HEK293 (cell line): Measurements from ENCODE around the gene TRAPPC2L.

ENCODE experiments used
- CTCF ChIA-PET: fragments of 350-600 bp; formaldehyde crosslinking; extraction: SDS; loops from one replicate; lab custom pipeline; 2021; ENCODE audit warnings: antibody characterized with exemption; lab: Yijun Ruan, JAX
- POLR2A ChIA-PET: fragments of 300-600 bp; formaldehyde crosslinking; extraction: SDS; loops from one replicate; lab custom pipeline; 2020; ENCODE audit warnings: antibody characterized with exemption, inconsistent platforms; lab: Yijun Ruan, JAX
- H3K27ac ChIP-seq: fragments of 200-500 bp; sonication (Bioruptor generic); 2 replicates; pipeline ENCODE4 v1.5.1; 2014; ENCODE audit warnings: low read depth, low read length, control low read depth, inconsistent platforms; ENCODE audit errors: extremely low read depth
- H3K36me3 ChIP-seq, 2 experiments: fragments of 200-500 bp in 1 of 2; sonication (Bioruptor generic) in 1 of 2; 1 replicate in 1 of 2; 2 replicates in 1 of 2; pipeline ENCODE4 v1.5.1; 2014 to 2017; ENCODE audit warnings: inconsistent platforms in 2 of 2, low read length in 2 of 2; ENCODE audit not compliant: control insufficient read depth in 2 of 2, insufficient read depth in 1 of 2
- H3K4me1 ChIP-seq: fragments of 200-500 bp; sonication (Bioruptor generic); 2 replicates; pipeline ENCODE4 v1.5.1; 2014; ENCODE audit warnings: mild to moderate bottlenecking, low read length, inconsistent platforms; ENCODE audit not compliant: control insufficient read depth, insufficient read depth
- H3K4me3 ChIP-seq: 2 replicates; pipeline ENCODE4 v1.5.1; 2011; ENCODE audit warnings: low read depth, mild to moderate bottlenecking, control low read depth, low read length, moderate library complexity
- H3K9me3 ChIP-seq: fragments of 200-500 bp; sonication (Bioruptor generic); 2 replicates; pipeline ENCODE4 v1.5.1; 2014; ENCODE audit warnings: low read depth, low read length, inconsistent platforms; ENCODE audit not compliant: control insufficient read depth, insufficient read depth
- GLI4 ChIP-seq: fragments of 450-650 bp; formaldehyde crosslinking; IDR thresholded peaks from 2 replicates; pipeline ENCODE4 v1.5.1; 2016; ENCODE audit warnings: missing biosample characterization, missing genetic modification characterization
- KLF10 ChIP-seq: fragments of 450-650 bp; IDR thresholded peaks from 2 replicates; pipeline ENCODE4 v1.5.1; 2018; ENCODE audit warnings: missing biosample characterization, mild to moderate bottlenecking, missing genetic modification characterization
- KLF7 ChIP-seq: fragments of 450-650 bp; formaldehyde crosslinking; IDR thresholded peaks from 2 replicates; pipeline ENCODE4 v1.5.1; 2016; ENCODE audit warnings: missing biosample characterization, missing genetic modification characterization, borderline replicate concordance
- KLF9 ChIP-seq: fragments of 450-650 bp; formaldehyde crosslinking; IDR thresholded peaks from 2 replicates; pipeline ENCODE4 v1.5.1; 2016; ENCODE audit warnings: missing biosample characterization, missing genetic modification characterization, low read depth
- PRDM4 ChIP-seq: fragments of 450-650 bp; formaldehyde crosslinking; IDR thresholded peaks from 2 replicates; pipeline ENCODE4 v1.5.1; 2017; ENCODE audit warnings: missing biosample characterization, missing genetic modification characterization
- WT1 ChIP-seq: fragments of 450-650 bp; formaldehyde crosslinking; IDR thresholded peaks from 2 replicates; pipeline ENCODE4 v1.5.1; 2016; ENCODE audit warnings: missing biosample characterization, missing genetic modification characterization
- ZBTB8A ChIP-seq: fragments of 450-650 bp; formaldehyde crosslinking; IDR thresholded peaks from 2 replicates; pipeline ENCODE4 v1.5.1; 2016; ENCODE audit warnings: missing biosample characterization, missing genetic modification characterization
- ZFHX2 ChIP-seq: fragments of 450-650 bp; formaldehyde crosslinking; conservative IDR thresholded peaks from 2 replicates; pipeline ENCODE4 v1.5.1; 2016; ENCODE audit warnings: missing biosample characterization, missing genetic modification characterization
- ZFP69B ChIP-seq: fragments of 450-650 bp; formaldehyde crosslinking; IDR thresholded peaks from 2 replicates; pipeline ENCODE4 v1.5.1; 2016; ENCODE audit warnings: missing biosample characterization, missing genetic modification characterization
- ZNF132 ChIP-seq: fragments of 450-650 bp; formaldehyde crosslinking; IDR thresholded peaks from 2 replicates; pipeline ENCODE4 v1.5.1; 2017; ENCODE audit warnings: missing biosample characterization, missing genetic modification characterization, borderline replicate concordance
- ZNF16 ChIP-seq: fragments of 450-650 bp; formaldehyde crosslinking; IDR thresholded peaks from 2 replicates; pipeline ENCODE4 v1.5.1; 2016; ENCODE audit warnings: low read depth, missing biosample characterization, missing genetic modification characterization
- ZNF2 ChIP-seq: fragments of 450-650 bp; formaldehyde crosslinking; IDR thresholded peaks from 2 replicates; pipeline ENCODE4 v1.5.1; 2016; ENCODE audit warnings: missing biosample characterization, missing genetic modification characterization
- ZNF248 ChIP-seq: fragments of 450-650 bp; formaldehyde crosslinking; IDR thresholded peaks from 2 replicates; pipeline ENCODE4 v1.5.1; 2017; ENCODE audit warnings: missing biosample characterization, missing genetic modification characterization
- ZNF266 ChIP-seq: fragments of 450-650 bp; formaldehyde crosslinking; IDR thresholded peaks from 2 replicates; pipeline ENCODE4 v1.5.1; 2016; ENCODE audit warnings: missing biosample characterization, missing genetic modification characterization, low read depth
- ZNF292 ChIP-seq: fragments of 450-650 bp; formaldehyde crosslinking; IDR thresholded peaks from 2 replicates; pipeline ENCODE4 v1.5.1; 2016; ENCODE audit warnings: low read depth, missing biosample characterization, missing genetic modification characterization, borderline replicate concordance
- ZNF426 ChIP-seq: fragments of 450-650 bp; formaldehyde crosslinking; IDR thresholded peaks from 2 replicates; pipeline ENCODE4 v1.5.1; 2017; ENCODE audit warnings: missing biosample characterization, missing genetic modification characterization, mild to moderate bottlenecking, inconsistent platforms, moderate library complexity
- ZNF529 ChIP-seq: fragments of 450-650 bp; formaldehyde crosslinking; IDR thresholded peaks from 2 replicates; pipeline ENCODE4 v1.5.1; 2017; ENCODE audit warnings: missing genetic modification characterization, missing biosample characterization; ENCODE audit not compliant: insufficient replicate concordance
- ZNF548 ChIP-seq: fragments of 450-650 bp; formaldehyde crosslinking; IDR thresholded peaks from 2 replicates; pipeline ENCODE4 v1.5.1; 2016; ENCODE audit warnings: missing biosample characterization, missing genetic modification characterization
- ZNF580 ChIP-seq: fragments of 450-650 bp; formaldehyde crosslinking; IDR thresholded peaks from 2 replicates; pipeline ENCODE4 v1.5.1; 2016; ENCODE audit warnings: missing biosample characterization, missing genetic modification characterization
- ZNF623 ChIP-seq: fragments of 450-650 bp; formaldehyde crosslinking; IDR thresholded peaks from 2 replicates; pipeline ENCODE4 v1.5.1; 2016; ENCODE audit warnings: missing biosample characterization, missing genetic modification characterization
- ZNF624 ChIP-seq: fragments of 450-650 bp; formaldehyde crosslinking; IDR thresholded peaks from 2 replicates; pipeline ENCODE4 v1.5.1; 2017; ENCODE audit warnings: missing biosample characterization, missing genetic modification characterization
- ZSCAN5A ChIP-seq: fragments of 450-650 bp; formaldehyde crosslinking; IDR thresholded peaks from 2 replicates; pipeline ENCODE4 v1.5.1; 2016; ENCODE audit warnings: missing biosample characterization, missing genetic modification characterization
- ZXDB ChIP-seq: fragments of 450-650 bp; formaldehyde crosslinking; IDR thresholded peaks from 2 replicates; pipeline ENCODE4 v1.5.1; 2016; ENCODE audit warnings: missing biosample characterization, missing genetic modification characterization
- TF ChIP-seq, protein P1 (sequence below): fragments of 450-650 bp; formaldehyde crosslinking; IDR thresholded peaks from 2 replicates; pipeline ENCODE4 v1.5.1; 2016; ENCODE audit warnings: missing biosample characterization, missing genetic modification characterization
- TF ChIP-seq, protein P2 (sequence below): fragments of 450-650 bp; formaldehyde crosslinking; optimal IDR thresholded peaks from 2 replicates; pipeline ENCODE3; 2016; ENCODE audit warnings: missing biosample characterization, mild to moderate bottlenecking, missing genetic modification characterization

TRAPPC2L gene

GRCh38 chr16:88878356-88878755 lies 21.4 kb downstream of the TRAPPC2L start:
- H3K4me3 ChIP-seq, result no peak overlapping the region
- ChIA-PET CTCF (no interaction called here), POLR2A (no interaction called here)
- no peaks in the 10 kb centered on the region for H3K9me3 ChIP-seq
- no peaks in the 10 kb centered on the region for H3K4me1 ChIP-seq
- H3K27ac ChIP-seq, result no peak overlapping the region
- no peaks in the 10 kb centered on the region for H3K36me3 ChIP-seq
- TF ChIP-seq ZNF624 (tag by site-specific recombination) (no peak), ZNF132 (tag by site-specific recombination) (no peak), ZFHX2 (tag by site-specific recombination) (no peak), ZFP69B (tag by site-specific recombination) (no peak), ZSCAN5A (no peak), ZNF623 (no peak), ZNF426 (tag by site-specific recombination) (no peak), ZNF266 (tag by site-specific recombination) (no peak), ZNF548 (tag by site-specific recombination) (no peak), KLF7 (tag by site-specific recombination) (no peak), ZNF2 (tag by site-specific recombination) (no peak), ZNF580 (tag by site-specific recombination) (no peak), KLF10 (tag by site-specific recombination) (no peak), ZNF529 (tag by site-specific recombination) (no peak)

DNA sequence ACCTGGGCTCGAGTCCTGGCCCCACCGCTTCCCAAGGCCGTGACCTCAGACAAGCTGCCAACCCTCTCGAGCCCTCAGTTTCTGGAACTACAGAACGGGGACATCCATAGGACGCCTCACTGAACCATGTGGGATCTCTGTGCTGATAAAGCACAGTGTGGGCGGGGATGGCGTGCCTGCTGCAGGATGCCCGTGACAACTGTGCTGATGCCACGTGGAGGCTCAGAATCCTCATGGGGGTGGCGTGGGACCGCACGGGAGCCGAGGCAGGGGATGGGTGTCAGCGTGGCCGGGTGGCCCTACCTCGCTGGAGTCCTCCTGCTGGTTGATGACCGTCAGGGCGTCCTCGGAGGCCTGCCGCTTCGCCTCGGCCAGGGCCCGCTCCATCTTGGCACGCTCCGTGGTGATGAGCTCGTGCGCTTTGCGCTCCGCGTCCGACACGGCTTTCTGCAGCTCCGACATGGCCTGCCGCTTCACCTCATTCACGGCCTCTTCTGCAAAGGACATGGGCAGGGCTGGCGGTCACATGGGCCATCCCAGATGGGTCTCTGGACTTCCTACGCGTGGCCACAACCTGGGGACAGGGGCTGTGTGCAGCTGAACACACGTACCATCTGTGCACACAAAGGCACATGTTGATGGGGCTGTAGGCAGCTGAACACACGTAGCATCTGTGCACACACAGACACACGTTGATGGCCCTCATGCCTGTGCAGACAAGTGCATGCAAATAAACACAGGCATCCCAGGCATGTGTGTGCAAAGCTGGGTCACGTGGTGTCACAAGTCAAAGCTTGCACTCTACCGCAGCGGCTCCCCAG lies 22.2 kb downstream of the TRAPPC2L start:
- ChIA-PET CTCF (no interaction called here), POLR2A (no interaction called here)
- no peak for TF ChIP-seq KLF9 (tag by site-specific recombination)
- no peak for TF ChIP-seq PRDM4 (tag by site-specific recombination)
- no peak for TF ChIP-seq WT1 (tag by site-specific recombination)
- no peak for TF ChIP-seq ZBTB8A (tag by site-specific recombination)
- no peak for TF ChIP-seq ZNF248 (tag by site-specific recombination)
- Histone ChIP-seq H3K36me3 (no peaks in the 10 kb centered on the region), H3K9me3 (no peaks in the 10 kb centered on the region), H3K4me1 (no peaks in the 10 kb centered on the region), H3K4me3 (no peak overlapping the region), H3K27ac (no peak overlapping the region)

DNA sequence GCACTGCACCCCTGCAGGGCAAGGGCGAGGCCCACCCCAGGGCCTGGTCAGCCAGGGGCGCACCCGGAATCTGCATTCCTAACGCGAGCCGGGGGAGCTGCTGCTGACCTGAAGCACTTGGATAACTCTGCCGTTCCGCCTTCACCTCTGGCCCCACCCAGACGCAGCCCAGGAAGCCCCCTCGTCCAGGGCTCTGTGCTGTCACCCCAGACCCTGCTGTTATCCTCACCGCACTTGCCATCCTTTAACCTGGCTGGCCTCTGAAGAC lies 22.8 kb downstream of the TRAPPC2L start:
- ChIA-PET CTCF (no interaction called here), POLR2A (no interaction called here)
- Histone ChIP-seq H3K27ac (no peak overlapping the region), H3K4me1 (no peaks in the 10 kb centered on the region), H3K36me3 (no peaks in the 10 kb centered on the region), H3K9me3 (no peaks in the 10 kb centered on the region), H3K4me3 (no peak overlapping the region)
- TF ChIP-seq KLF7 (tag by site-specific recombination) (no peak), ZNF529 (tag by site-specific recombination) (no peak), ZXDB (tag by site-specific recombination) (no peak), GLI4 (no peak), ZNF292 (tag by site-specific recombination) (no peak), ZNF16 (tag by site-specific recombination) (no peak)
- TF ChIP-seq, protein P1, sequence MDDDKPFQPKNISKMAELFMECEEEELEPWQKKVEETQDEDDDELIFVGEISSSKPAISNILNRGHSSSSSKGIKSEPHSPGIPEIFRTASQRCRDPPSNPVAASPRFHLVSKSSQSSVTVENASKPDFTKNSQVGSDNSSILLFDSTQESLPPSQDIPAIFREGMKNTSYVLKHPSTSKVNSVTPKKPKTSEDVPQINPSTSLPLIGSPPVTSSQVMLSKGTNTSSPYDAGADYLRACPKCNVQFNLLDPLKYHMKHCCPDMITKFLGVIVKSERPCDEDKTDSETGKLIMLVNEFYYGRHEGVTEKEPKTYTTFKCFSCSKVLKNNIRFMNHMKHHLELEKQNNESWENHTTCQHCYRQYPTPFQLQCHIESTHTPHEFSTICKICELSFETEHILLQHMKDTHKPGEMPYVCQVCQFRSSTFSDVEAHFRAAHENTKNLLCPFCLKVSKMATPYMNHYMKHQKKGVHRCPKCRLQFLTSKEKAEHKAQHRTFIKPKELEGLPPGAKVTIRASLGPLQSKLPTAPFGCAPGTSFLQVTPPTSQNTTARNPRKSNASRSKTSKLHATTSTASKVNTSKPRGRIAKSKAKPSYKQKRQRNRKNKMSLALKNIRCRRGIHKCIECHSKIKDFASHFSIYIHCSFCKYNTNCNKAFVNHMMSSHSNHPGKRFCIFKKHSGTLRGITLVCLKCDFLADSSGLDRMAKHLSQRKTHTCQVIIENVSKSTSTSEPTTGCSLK (tag by site-specific recombination), result no peak
- TF ChIP-seq, protein P2, sequence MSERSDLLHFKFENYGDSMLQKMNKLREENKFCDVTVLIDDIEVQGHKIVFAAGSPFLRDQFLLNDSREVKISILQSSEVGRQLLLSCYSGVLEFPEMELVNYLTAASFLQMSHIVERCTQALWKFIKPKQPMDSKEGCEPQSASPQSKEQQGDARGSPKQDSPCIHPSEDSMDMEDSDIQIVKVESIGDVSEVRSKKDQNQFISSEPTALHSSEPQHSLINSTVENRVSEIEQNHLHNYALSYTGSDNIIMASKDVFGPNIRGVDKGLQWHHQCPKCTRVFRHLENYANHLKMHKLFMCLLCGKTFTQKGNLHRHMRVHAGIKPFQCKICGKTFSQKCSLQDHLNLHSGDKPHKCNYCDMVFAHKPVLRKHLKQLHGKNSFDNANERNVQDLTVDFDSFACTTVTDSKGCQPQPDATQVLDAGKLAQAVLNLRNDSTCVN, result no peak
